Measurements from ENCODE around the gene NCK1.

Gene NCK1

DNA sequence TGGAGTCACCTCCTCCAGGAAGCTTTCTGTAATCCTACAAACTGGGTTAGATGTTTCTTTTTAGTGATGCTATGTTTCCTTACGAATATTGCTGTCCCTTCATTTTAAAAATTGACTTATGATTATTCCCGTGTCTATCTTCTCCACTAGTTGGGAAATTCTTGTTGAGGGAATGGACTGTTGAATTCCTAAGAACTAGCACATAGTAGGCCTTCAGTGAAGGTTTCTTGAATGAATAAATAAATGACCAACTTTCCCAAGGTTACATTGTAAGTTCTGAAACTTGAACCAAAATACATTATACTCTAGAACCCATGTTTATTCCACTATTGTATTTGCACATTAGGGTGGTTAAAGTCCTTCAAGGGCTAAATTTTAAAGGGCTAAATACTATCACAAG, 95.0 kb downstream of the NCK1 start:
- no peaks in the 10 kb centered on the region for H3K36me3 ChIP-seq (ENCODE audit: low read length)
- no peak overlapping the region for H3K4me2 ChIP-seq (ENCODE audit: low read depth, low read length, poor library complexity, severe bottlenecking)
- no peak overlapping the region for H3K9ac ChIP-seq (ENCODE audit: low read length)
- TF ChIP-seq EZH2phosphoT487 (conservative IDR thresholded peaks at IDR 0.05; ENCODE audit: low read length) (no peak), CTCF (IDR thresholded peaks at IDR 0.05; ENCODE audit: insufficient read depth, low read length, poor library complexity, severe bottlenecking) (no peak)
- no peaks in the 10 kb centered on the region for H3K27me3 ChIP-seq (ENCODE audit: low read length)
- H3K4me3 ChIP-seq (ENCODE audit: insufficient read depth, low read length, poor library complexity, severe bottlenecking) = no peak overlapping the region
- no peaks in the 10 kb centered on the region for H3F3A ChIP-seq (ENCODE audit: insufficient read depth)
- H3K9me2 ChIP-seq (replicated peaks; ENCODE audit: insufficient read depth, low read length) = no peaks in the 10 kb centered on the region
- no peaks in the 10 kb centered on the region for H4K20me1 ChIP-seq (ENCODE audit: low read depth, low read length)
- H3K9me3 ChIP-seq (ENCODE audit: insufficient read depth, low read length) = no peaks in the 10 kb centered on the region
- no peaks in the 10 kb centered on the region for H3K79me2 ChIP-seq (ENCODE audit: insufficient read depth, low read length)
- H3K27ac ChIP-seq (ENCODE audit: low read depth, low read length) = no peak overlapping the region
- no peak overlapping the region for H2AFZ ChIP-seq (ENCODE audit: low read depth, low read length, severe bottlenecking)

- Histone ChIP-seq H3F3A (ENCODE audit: insufficient read depth) (no peaks in the 10 kb centered on the region), H3K4me2 (ENCODE audit: low read depth, low read length, poor library complexity, severe bottlenecking) (no peak within 1 kb of the TSS), H3K27ac (ENCODE audit: low read depth, low read length) (no peak within 1 kb of the TSS)
These were observed 95.8 kb downstream of the NCK1 start, which contains the start of gene IL20RB for GRCh38 chr3:136957751-136958288. IL20RB (plus strand) TSS chr3:136957983; CDS start chr3:136958114, 131 bp downstream.

DNA sequence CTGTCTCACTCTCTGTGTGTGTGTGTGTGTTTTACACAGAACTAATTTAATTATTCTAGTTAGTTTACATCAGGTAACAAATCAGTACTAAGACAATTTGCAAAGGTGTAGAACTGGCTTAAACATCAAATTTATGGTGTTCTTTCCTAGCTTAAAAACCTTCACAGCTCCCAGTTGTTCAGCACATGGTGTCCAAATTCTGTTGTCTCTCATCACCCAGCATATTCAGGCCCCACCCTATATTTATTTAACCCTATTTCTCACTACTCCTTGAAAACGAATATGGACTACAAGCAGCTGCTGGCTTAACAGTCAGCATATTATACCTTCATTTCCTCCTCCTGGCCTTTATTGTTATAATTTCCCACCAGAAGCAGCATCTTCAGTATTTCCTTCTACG, 96.9 kb downstream of the NCK1 start:
- Histone ChIP-seq H3K4me3 (ENCODE audit: insufficient read depth, low read length, poor library complexity, severe bottlenecking) (no peak overlapping the region), H3K27me3 (ENCODE audit: low read length) (no peaks in the 10 kb centered on the region), H3K9ac (ENCODE audit: low read length) (no peak overlapping the region), H2AFZ (ENCODE audit: low read depth, low read length, severe bottlenecking) (no peak overlapping the region), H3F3A (ENCODE audit: insufficient read depth) (no peaks in the 10 kb centered on the region), H3K4me2 (ENCODE audit: low read depth, low read length, poor library complexity, severe bottlenecking) (no peak overlapping the region), H3K79me2 (ENCODE audit: insufficient read depth, low read length) (no peaks in the 10 kb centered on the region), H3K27ac (ENCODE audit: low read depth, low read length) (no peak overlapping the region), H4K20me1 (ENCODE audit: low read depth, low read length) (no peaks in the 10 kb centered on the region), H3K9me2 (replicated peaks; ENCODE audit: insufficient read depth, low read length) (no peaks in the 10 kb centered on the region), H3K36me3 (ENCODE audit: low read length) (no peaks in the 10 kb centered on the region), H3K9me3 (ENCODE audit: insufficient read depth, low read length) (no peaks in the 10 kb centered on the region)
- no peak for TF ChIP-seq CTCF (IDR thresholded peaks at IDR 0.05; ENCODE audit: insufficient read depth, low read length, poor library complexity, severe bottlenecking)
- TF ChIP-seq EZH2phosphoT487 (conservative IDR thresholded peaks at IDR 0.05; ENCODE audit: low read length) = no peak

More at GRCh38 chr3:136957751-136958288, 95.8 kb downstream of the NCK1 start, which contains the start of gene IL20RB:
- Histone ChIP-seq H3K4me3 (ENCODE audit: insufficient read depth, low read length, poor library complexity, severe bottlenecking) (no peak within 1 kb of the TSS), H3K9me2 (replicated peaks; ENCODE audit: insufficient read depth, low read length) (no peaks in the 10 kb centered on the region), H3K27me3 (ENCODE audit: low read length) (no peaks in the 10 kb centered on the region), H3K79me2 (ENCODE audit: insufficient read depth, low read length) (no peaks in the 10 kb centered on the region), H3K36me3 (ENCODE audit: low read length) (no peaks in the 10 kb centered on the region), H3K9ac (ENCODE audit: low read length) (no peak within 1 kb of the TSS), H4K20me1 (ENCODE audit: low read depth, low read length) (no peaks in the 10 kb centered on the region), H3K9me3 (ENCODE audit: insufficient read depth, low read length) (no peaks in the 10 kb centered on the region), H2AFZ (ENCODE audit: low read depth, low read length, severe bottlenecking) (no peak within 1 kb of the TSS)
- TF ChIP-seq EZH2phosphoT487 (conservative IDR thresholded peaks at IDR 0.05; ENCODE audit: low read length) = no peak
- no peak for TF ChIP-seq CTCF (IDR thresholded peaks at IDR 0.05; ENCODE audit: insufficient read depth, low read length, poor library complexity, severe bottlenecking)
